GM12878 (cell line): Measurements from ENCODE around the gene PPP1R7. TPM values are rescaled to one million over a fixed set of nuclear protein-coding genes. Genes with fewer than 3 reads are reported as not detected.

Experiments
- ATAC-seq: fragments of 200-7000 bp; cut with Tn5 transposase; 3 replicates; pipeline ENCODE4 v1.9.1; 2020; ENCODE audit warnings: mild to moderate bottlenecking, moderate library complexity
- BruUV-seq: library from RNA; stranded (reverse); fragments of 400-500 nt; replicated peaks from 2 replicates; lab custom pipeline; 2021; lab: Mats Ljungman, UMichigan
- CTCF ChIA-PET: fragments of 300-600 bp; sonication (Branson Sonifier 250); formaldehyde crosslinking; extraction: SDS; loops from one replicate; lab custom pipeline; 2021; ENCODE audit warnings: inconsistent platforms; lab: Yijun Ruan, JAX
- POLR2A ChIA-PET: fragments of 350-600 bp; formaldehyde crosslinking; extraction: SDS; loops from one replicate; lab custom pipeline; 2021; ENCODE audit warnings: inconsistent platforms; lab: Charles Lee
- RAD21 ChIA-PET: fragments of 300-600 bp; sonication (Branson Sonifier 250); formaldehyde crosslinking; loops from one replicate; lab custom pipeline; 2023; ENCODE audit warnings: antibody characterized with exemption; ENCODE audit not compliant: unreplicated experiment; lab: Charles Lee
- SMC1A ChIA-PET: fragments of 300-600 bp; sonication (Branson Sonifier 250); formaldehyde crosslinking; loops from one replicate; lab custom pipeline; 2023; ENCODE audit not compliant: unreplicated experiment, uncharacterized antibody; lab: Charles Lee
- DNase-seq: peaks from one replicate; pipeline ENCODE4 v3.0.0-alpha.2; 2011; ENCODE audit warnings: low read depth, low spot score
- FAIRE-seq: peaks from 3 replicates; lab custom pipeline; 2011; peaks lifted over from hg19 to GRCh38; lab: Jason Lieb, UNC
- H2AFZ ChIP-seq: 2 replicates; pipeline ENCODE4 v1.6.0; 2011; ENCODE audit warnings: low read depth, low read length, control low read depth; ENCODE audit not compliant: control insufficient read depth
- H3K27ac ChIP-seq: 2 replicates; pipeline ENCODE4 v1.5.1; 2011; ENCODE audit warnings: control low read depth; ENCODE audit not compliant: control insufficient read depth, insufficient read depth
- H3K27me3 ChIP-seq, 2 experiments: replicated peaks in 1 of 2; 2 replicates each; pipeline versions ENCODE4 v1.6.0 to v1.6.1; 2011; ENCODE audit warnings: low read length in 1 of 2; ENCODE audit not compliant: control insufficient read depth in 2 of 2, insufficient read depth in 2 of 2
- H3K36me3 ChIP-seq, 2 experiments: 2 replicates each; pipeline ENCODE4 v1.5.1; 2011; ENCODE audit warnings: low read length in 1 of 2; ENCODE audit not compliant: control insufficient read depth in 2 of 2, insufficient read depth in 2 of 2
- H3K4me1 ChIP-seq: 2 replicates; pipeline ENCODE4 v1.6.1; 2011; ENCODE audit warnings: mild to moderate bottlenecking, low read length, moderate library complexity, mixed read lengths; ENCODE audit not compliant: control insufficient read depth, insufficient read depth
- H3K4me2 ChIP-seq: 2 replicates; pipeline ENCODE4 v1.6.0; 2011; ENCODE audit warnings: control low read depth; ENCODE audit not compliant: control insufficient read depth, insufficient read depth
- H3K4me3 ChIP-seq: fragments of 200-600 bp; sonication (generic); 2 replicates; pipeline ENCODE4 v1.5.1; 2016
- H3K79me2 ChIP-seq: 2 replicates; pipeline ENCODE4 v1.6.0; 2011; ENCODE audit warnings: low read length; ENCODE audit not compliant: control insufficient read depth, insufficient read depth
- H3K9ac ChIP-seq: 2 replicates; pipeline ENCODE4 v1.8.0; 2011; ENCODE audit warnings: low read length, control low read depth, mixed read lengths; ENCODE audit not compliant: control insufficient read depth, insufficient read depth
- H3K9me3 ChIP-seq: replicated peaks from 3 replicates; pipeline ENCODE4 v1.5.1; 2011; ENCODE audit warnings: mild to moderate bottlenecking, low read length; ENCODE audit not compliant: control insufficient read depth, insufficient read depth
- H4K20me1 ChIP-seq: 2 replicates; pipeline ENCODE4 v1.6.0; 2011; ENCODE audit not compliant: control insufficient read depth, insufficient read depth
- FOXK2 ChIP-seq: fragments of 450-650 bp; IDR thresholded peaks from 2 replicates; pipeline ENCODE4 v1.6.1; 2017; ENCODE audit warnings: mild to moderate bottlenecking, moderate library complexity
- SMARCA5 ChIP-seq: fragments of 450-650 bp; IDR thresholded peaks from 2 replicates; pipeline ENCODE4 v1.6.1; 2017; ENCODE audit warnings: mild to moderate bottlenecking
- WGBS: methylation state at CpG from one replicate; pipeline ENCODE4 v1.1.6; 2016; ENCODE audit warnings: low lambda C conversion rate; ENCODE audit not compliant: insufficient replicate concordance, insufficient coverage; ENCODE audit errors: missing lambda C conversion rate; 5-methylcytosine and 5-hydroxymethylcytosine counted together
- in situ Hi-C: fragments of 300-500 bp; cut with MboI; formaldehyde crosslinking; loops from 9 replicates; pipeline ENCODE4 v1.14.3; 2018; ENCODE audit warnings: mixed read lengths
- intact Hi-C: fragments of 100-400 bp; cut with micrococcal nuclease; formaldehyde crosslinking; loops from one replicate; pipeline ENCODE4 v1.14.2; 2022; ENCODE audit not compliant: unreplicated experiment
- polyA plus RNA-seq, 11 experiments: library from polyadenylated mRNA; depleted of rRNA in 4 of 11; unstranded in 6 of 11; stranded (reverse) in 5 of 11; fragments of >200 nt; fragmentation: Nextera tagmentation in 4 of 11; fragmentation: Illumina TruSeq in 1 of 11; extraction: Ambion mirVana in 4 of 11; extraction: Trizol in 1 of 11; gene quantifications; 1 replicate in 1 of 11; 2 replicates in 10 of 11; pipeline versions ENCODE4 v1.2.1 to v1.2.3, GENCODE V29; 2011 to 2016; ENCODE audit warnings: inconsistent platforms in 2 of 11, missing spikeins in 2 of 11, low read depth in 1 of 11
- total RNA-seq, 4 experiments: library from RNA; depleted of rRNA in 3 of 4; stranded (reverse); fragments of >200 nt in 3 of 4; fragmentation: Illumina TruSeq in 1 of 4; extraction: Trizol in 1 of 4; gene quantifications; 2 replicates each; pipeline versions ENCODE4 v1.2.1 to v1.2.3, GENCODE V29; 2013 to 2021
- TF ChIP-seq, protein P1 (sequence below): fragments of 450-650 bp; IDR thresholded peaks from 2 replicates; pipeline ENCODE4 v1.6.1; 2014; ENCODE audit warnings: mild to moderate bottlenecking
- TF ChIP-seq, protein P2 (sequence below): fragments of 450-650 bp; IDR thresholded peaks from 2 replicates; pipeline ENCODE4 v1.6.1; 2016; ENCODE audit warnings: mild to moderate bottlenecking, moderate library complexity, borderline replicate concordance
- TF ChIP-seq, protein P3 (sequence below): fragments of 450-650 bp; formaldehyde crosslinking; IDR thresholded peaks from 2 replicates; pipeline ENCODE4 v1.5.0; 2022; ENCODE audit warnings: mild to moderate bottlenecking, missing genetic modification characterization

Gene PPP1R7
- total and polyA plus RNA-seq, 10 of the 15 experiments (the other 5 are each of a cell fraction or from before 2014, with no cell fraction given) = 78.5 to 174 (median 93.7) TPM

DNA sequence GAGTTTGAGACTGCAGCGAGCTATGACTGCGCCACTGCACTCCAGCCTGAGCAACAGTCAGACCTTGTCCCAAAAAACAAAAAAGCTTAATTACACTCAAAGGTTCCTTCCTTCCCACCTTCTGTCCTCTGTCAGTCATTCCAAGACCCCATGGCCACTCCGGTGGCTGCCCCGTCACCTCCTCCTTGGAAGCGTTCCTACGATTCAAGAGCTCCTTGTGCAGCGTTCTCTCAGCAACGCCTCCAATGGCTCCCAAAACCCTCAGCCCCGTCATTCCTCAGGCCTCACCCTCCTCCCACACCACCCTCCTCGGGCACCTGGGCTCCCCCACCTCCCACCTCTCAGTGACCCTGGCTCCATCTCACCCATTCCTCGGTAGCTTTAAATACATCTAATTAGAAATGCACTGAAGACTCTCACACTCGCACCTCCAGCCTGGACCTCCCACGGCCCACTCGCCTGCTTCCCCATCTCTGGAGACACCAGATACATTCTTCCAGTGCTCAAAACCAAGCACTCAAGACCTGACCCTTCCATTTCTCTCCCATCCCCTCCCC is 9.0 kb upstream of the PPP1R7 start:
- ATAC-seq (no peak), FAIRE-seq (no peak), DNase-seq (no peak)
- H4K20me1 ChIP-seq = no peaks in the 10 kb centered on the region
- no peak overlapping the region for H3K9ac ChIP-seq
- SMC1A ChIA-PET = no interaction called here
- H3K27me3 ChIP-seq = no peaks in the 10 kb centered on the region; a peak in 1 of 4 replicates
- BruUV-seq = no TSS peak
- CTCF ChIA-PET = no interaction called here
- no peak overlapping the region for H3K27ac ChIP-seq
- H3K36me3 ChIP-seq = peaks cover 6 to 23% of the 10 kb centered on the region in 2 experiments
- no peaks in the 10 kb centered on the region; the same call in 1 of the 2 replicates for H3K4me1 ChIP-seq
- H3K79me2 ChIP-seq = peaks cover 4% of the 10 kb centered on the region
- 98% methylated on average over 14 of the region's 14 CpGs for WGBS
- H3K4me3 ChIP-seq = no peak overlapping the region
- POLR2A ChIA-PET = no interaction called here
- TF ChIP-seq SMARCA5 = no peak
- TF ChIP-seq FOXK2 = no peak
- TF ChIP-seq, protein P1, sequence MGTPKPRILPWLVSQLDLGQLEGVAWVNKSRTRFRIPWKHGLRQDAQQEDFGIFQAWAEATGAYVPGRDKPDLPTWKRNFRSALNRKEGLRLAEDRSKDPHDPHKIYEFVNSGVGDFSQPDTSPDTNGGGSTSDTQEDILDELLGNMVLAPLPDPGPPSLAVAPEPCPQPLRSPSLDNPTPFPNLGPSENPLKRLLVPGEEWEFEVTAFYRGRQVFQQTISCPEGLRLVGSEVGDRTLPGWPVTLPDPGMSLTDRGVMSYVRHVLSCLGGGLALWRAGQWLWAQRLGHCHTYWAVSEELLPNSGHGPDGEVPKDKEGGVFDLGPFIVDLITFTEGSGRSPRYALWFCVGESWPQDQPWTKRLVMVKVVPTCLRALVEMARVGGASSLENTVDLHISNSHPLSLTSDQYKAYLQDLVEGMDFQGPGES = no peak
- TF ChIP-seq, protein P2, sequence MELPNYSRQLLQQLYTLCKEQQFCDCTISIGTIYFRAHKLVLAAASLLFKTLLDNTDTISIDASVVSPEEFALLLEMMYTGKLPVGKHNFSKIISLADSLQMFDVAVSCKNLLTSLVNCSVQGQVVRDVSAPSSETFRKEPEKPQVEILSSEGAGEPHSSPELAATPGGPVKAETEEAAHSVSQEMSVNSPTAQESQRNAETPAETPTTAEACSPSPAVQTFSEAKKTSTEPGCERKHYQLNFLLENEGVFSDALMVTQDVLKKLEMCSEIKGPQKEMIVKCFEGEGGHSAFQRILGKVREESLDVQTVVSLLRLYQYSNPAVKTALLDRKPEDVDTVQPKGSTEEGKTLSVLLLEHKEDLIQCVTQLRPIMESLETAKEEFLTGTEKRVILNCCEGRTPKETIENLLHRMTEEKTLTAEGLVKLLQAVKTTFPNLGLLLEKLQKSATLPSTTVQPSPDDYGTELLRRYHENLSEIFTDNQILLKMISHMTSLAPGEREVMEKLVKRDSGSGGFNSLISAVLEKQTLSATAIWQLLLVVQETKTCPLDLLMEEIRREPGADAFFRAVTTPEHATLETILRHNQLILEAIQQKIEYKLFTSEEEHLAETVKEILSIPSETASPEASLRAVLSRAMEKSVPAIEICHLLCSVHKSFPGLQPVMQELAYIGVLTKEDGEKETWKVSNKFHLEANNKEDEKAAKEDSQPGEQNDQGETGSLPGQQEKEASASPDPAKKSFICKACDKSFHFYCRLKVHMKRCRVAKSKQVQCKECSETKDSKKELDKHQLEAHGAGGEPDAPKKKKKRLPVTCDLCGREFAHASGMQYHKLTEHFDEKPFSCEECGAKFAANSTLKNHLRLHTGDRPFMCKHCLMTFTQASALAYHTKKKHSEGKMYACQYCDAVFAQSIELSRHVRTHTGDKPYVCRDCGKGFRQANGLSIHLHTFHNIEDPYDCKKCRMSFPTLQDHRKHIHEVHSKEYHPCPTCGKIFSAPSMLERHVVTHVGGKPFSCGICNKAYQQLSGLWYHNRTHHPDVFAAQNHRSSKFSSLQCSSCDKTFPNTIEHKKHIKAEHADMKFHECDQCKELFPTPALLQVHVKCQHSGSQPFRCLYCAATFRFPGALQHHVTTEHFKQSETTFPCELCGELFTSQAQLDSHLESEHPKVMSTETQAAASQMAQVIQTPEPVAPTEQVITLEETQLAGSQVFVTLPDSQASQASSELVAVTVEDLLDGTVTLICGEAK = no peak
- TF ChIP-seq, protein P3, sequence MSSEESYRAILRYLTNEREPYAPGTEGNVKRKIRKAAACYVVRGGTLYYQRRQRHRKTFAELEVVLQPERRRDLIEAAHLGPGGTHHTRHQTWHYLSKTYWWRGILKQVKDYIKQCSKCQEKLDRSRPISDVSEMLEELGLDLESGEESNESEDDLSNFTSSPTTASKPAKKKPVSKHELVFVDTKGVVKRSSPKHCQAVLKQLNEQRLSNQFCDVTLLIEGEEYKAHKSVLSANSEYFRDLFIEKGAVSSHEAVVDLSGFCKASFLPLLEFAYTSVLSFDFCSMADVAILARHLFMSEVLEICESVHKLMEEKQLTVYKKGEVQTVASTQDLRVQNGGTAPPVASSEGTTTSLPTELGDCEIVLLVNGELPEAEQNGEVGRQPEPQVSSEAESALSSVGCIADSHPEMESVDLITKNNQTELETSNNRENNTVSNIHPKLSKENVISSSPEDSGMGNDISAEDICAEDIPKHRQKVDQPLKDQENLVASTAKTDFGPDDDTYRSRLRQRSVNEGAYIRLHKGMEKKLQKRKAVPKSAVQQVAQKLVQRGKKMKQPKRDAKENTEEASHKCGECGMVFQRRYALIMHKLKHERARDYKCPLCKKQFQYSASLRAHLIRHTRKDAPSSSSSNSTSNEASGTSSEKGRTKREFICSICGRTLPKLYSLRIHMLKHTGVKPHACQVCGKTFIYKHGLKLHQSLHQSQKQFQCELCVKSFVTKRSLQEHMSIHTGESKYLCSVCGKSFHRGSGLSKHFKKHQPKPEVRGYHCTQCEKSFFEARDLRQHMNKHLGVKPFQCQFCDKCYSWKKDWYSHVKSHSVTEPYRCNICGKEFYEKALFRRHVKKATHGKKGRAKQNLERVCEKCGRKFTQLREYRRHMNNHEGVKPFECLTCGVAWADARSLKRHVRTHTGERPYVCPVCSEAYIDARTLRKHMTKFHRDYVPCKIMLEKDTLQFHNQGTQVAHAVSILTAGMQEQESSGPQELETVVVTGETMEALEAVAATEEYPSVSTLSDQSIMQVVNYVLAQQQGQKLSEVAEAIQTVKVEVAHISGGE = no peak
- TF ChIP-seq, all 136 proteins: peak for 0
- Histone ChIP-seq H3K9me3 (no peaks in the 10 kb centered on the region), H3K4me2 (no peak overlapping the region), H2AFZ (no peak overlapping the region)
- intact Hi-C loops (loop anchor here (10.0 kb wide), 1 partner anchor 56 kb away; no protein-coding TSS in a partner anchor), in situ Hi-C loops (no loop called here)
- RAD21 ChIA-PET = no interaction called here
